Esophagus squamous epithelium (tissue), 4 donors: ENCODE data around the gene PRKG1.

Experiments
- POLR2A ChIP-seq, 4 donors: fragments of 450-650 bp; IDR thresholded peaks; one replicate each; pipeline ENCODE4 v1.6.1; 2017; ENCODE audit warnings: antibody characterized with exemption in 4 of 4, mild to moderate bottlenecking in 4 of 4, moderate library complexity in 3 of 4
- TF ChIP-seq, protein P1 (sequence below), 6 experiments: fragments of 450-650 bp in 4 of 6; fragments of 200-600 bp in 2 of 6; sonication (generic) in 2 of 6; IDR thresholded peaks; one replicate each; pipeline ENCODE4 v1.5.1; 2016 to 2019; ENCODE audit warnings: antibody characterized with exemption in 6 of 6, mild to moderate bottlenecking in 4 of 6, moderate library complexity in 4 of 6

DNA sequence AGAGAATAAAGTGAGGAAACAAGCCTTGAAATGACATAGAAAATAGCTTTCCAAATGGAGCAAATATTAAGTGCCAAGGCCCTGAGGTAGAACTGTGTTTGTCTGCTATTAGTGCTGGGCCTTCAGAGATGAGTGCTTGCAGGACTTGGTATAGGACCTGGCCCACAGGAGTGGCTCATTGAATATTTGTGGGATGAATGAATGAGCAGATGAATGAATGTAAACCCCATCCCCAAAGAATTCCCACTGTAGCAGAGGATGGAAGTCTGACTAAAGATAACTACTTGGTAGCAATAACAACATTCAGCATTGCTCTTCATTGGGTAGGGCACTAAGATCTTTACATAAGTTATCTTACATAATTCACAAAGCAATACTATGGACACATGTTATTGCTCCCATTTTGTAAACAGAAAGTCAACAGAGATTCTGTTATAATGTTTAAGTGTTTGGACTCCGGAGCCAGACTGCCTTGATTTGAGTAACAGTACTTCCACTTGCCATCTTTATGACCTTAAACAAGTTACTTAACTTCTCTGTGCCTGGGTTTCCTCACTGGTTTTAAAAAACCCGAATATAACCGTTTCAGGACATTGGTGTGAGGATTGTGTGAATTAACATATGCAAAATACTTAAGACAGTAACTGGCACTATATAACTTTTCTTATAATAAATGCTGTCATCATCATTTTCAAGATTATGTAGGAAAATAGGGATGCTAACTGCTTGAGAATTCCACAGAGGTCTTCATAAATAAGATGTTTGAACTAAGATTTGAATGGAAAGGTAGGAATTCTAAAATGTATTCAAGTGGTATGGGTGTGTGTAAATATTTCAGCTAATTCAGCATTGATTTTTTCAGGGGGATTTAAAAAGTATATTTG is 141.9 kb downstream of the PRKG1 start:
- TF ChIP-seq, protein P1, sequence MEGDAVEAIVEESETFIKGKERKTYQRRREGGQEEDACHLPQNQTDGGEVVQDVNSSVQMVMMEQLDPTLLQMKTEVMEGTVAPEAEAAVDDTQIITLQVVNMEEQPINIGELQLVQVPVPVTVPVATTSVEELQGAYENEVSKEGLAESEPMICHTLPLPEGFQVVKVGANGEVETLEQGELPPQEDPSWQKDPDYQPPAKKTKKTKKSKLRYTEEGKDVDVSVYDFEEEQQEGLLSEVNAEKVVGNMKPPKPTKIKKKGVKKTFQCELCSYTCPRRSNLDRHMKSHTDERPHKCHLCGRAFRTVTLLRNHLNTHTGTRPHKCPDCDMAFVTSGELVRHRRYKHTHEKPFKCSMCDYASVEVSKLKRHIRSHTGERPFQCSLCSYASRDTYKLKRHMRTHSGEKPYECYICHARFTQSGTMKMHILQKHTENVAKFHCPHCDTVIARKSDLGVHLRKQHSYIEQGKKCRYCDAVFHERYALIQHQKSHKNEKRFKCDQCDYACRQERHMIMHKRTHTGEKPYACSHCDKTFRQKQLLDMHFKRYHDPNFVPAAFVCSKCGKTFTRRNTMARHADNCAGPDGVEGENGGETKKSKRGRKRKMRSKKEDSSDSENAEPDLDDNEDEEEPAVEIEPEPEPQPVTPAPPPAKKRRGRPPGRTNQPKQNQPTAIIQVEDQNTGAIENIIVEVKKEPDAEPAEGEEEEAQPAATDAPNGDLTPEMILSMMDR (IDR thresholded peaks at IDR 0.05), result no peak
- TF ChIP-seq POLR2A (IDR thresholded peaks at IDR 0.05), result no peak
